Muscle of leg (tissue), 11 donors: Measurements from ENCODE around the gene SAMD15. TPM values are rescaled to one million over a fixed set of nuclear protein-coding genes. Genes with fewer than 3 reads are reported as not detected.
A peak's percentile ranks its signal among the peaks of the same experiment; 100 is the strongest.

Experiments
- DNase-seq: peaks from one replicate; pipeline ENCODE4 v3.0.0; 2013
- H3K27ac ChIP-seq: one replicate; pipeline ENCODE4 v1.5.1; 2013; ENCODE audit warnings: mild to moderate bottlenecking, low read length, control low read depth
- H3K27me3 ChIP-seq: one replicate; pipeline ENCODE4 v1.6.1; 2013; ENCODE audit warnings: low read length; ENCODE audit not compliant: control insufficient read depth, insufficient read depth
- H3K36me3 ChIP-seq: one replicate; pipeline ENCODE4 v1.6.1; 2013; ENCODE audit warnings: low read length; ENCODE audit not compliant: control insufficient read depth, insufficient read depth
- H3K4me1 ChIP-seq: one replicate; pipeline ENCODE4 v1.6.1; 2013; ENCODE audit warnings: low read length; ENCODE audit not compliant: control insufficient read depth, insufficient read depth
- H3K4me3 ChIP-seq: one replicate; pipeline ENCODE4 v1.5.1; 2013; ENCODE audit warnings: low read length, control low read depth
- H3K9me3 ChIP-seq: replicated peaks from 2 replicates; pipeline ENCODE4 v1.6.1; 2013; ENCODE audit warnings: low read depth, low read length; ENCODE audit not compliant: control insufficient read depth
- WGBS: methylation state at CpG from one replicate; pipeline ENCODE4 v1.1.5; 2013; ENCODE audit warnings: missing lambda C conversion rate; ENCODE audit not compliant: insufficient coverage; 5-methylcytosine and 5-hydroxymethylcytosine counted together
- polyA plus RNA-seq, 8 donors: library from polyadenylated mRNA; unstranded; fragments of 120-200 nt; gene quantifications; one replicate each; pipeline versions ENCODE4 v1.2.1 to v1.2.3, GENCODE V29; 2013; ENCODE audit warnings: inconsistent platforms in 1 of 8, low replicate concordance in 1 of 8; ENCODE audit not compliant: insufficient read length in 8 of 8, insufficient read depth in 1 of 8
- total RNA-seq: library from RNA; stranded (reverse); fragments of 120-200 nt; gene quantifications from one replicate; pipeline ENCODE4 v1.2.4, GENCODE V29; 2013

The SAMD15 gene
- total and polyA plus RNA-seq, 9 donors, result 0.17 to 1.1 (median 0.41) TPM

DNA sequence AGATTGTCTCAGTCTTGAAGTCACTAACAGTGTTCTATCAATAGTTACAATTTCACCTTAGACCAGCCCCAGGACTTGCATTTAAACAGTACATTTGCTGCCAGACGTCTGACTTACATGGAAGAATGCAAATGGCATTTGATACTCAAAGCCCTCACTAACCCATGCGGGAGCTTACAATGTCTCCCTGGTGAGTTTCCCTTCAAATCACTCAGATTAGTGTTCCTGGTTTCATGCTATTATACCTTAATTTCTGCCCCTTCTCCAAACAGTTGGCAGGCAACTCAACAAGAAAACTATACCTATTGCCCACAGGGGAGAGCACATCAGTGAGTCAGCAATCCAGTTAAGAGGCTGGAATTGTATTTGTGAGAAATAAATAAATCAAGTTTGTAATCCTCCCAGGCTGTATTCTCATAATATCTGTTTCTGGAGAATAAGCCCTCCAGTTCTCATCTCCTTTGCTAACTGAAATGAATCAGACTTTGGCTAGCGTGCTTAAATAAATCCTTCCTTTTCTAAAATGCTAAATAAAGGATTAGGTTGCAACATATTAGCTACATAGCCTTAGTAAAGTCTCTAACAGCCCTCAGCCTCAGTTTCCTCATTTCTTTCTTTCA is 32.7 kb upstream of the SAMD15 start:
- H3K4me1 ChIP-seq, result peaks cover 7% of the 10 kb centered on the region
- DNase-seq, result no peak
- WGBS, result 10% methylated on average over 2 of the region's 3 CpGs
- H3K27ac ChIP-seq, result no peak overlapping the region
- no peak overlapping the region for H3K4me3 ChIP-seq
- no peaks in the 10 kb centered on the region for H3K9me3 ChIP-seq
- peaks cover 24% of the 10 kb centered on the region for H3K36me3 ChIP-seq
- no peaks in the 10 kb centered on the region for H3K27me3 ChIP-seq

DNA sequence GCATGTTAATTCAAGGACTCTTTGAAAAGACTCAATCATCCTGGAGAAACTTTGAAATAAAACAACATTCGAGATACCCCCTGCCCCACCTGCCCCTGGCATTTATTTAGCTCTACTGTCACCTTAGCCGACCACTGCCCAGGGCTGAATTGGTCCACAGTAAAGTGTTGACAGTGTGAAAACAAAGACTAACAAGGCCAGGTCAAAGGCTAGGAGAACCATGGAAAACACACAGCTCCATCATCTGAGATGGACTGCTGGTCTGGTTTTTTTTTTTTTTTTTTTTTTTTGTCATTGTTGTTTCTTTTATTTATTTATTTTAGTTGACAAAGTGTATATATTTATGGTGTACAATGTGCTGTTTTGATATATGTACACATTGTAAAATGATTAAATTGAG is 30.7 kb upstream of the SAMD15 start:
- WGBS, result 100% methylated on average over 1 of the region's 2 CpGs

DNA sequence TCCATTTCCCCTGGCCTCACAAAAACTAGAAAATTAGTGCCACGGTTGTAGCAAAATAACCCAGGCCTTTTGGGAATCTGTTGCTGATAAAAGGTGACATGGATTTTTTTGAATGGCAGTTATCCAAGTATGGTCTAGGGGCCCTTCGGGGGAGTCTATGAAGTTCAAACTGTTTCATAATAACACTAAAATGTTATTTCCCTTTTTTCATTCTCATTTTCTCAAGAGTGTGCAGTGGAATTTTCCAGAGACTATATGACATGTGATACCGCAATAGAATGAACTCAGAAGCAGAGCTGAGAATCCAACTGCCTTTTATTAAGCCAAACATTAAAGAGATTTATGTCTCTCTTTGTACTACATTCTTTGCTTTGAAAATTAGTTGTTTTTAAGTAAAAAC is 29.4 kb upstream of the SAMD15 start:
- H3K4me3 ChIP-seq, result no peak overlapping the region
- WGBS, result no CpG with 5 or more reads among the region's 3 CpGs
- peaks cover 8% of the 10 kb centered on the region for H3K36me3 ChIP-seq
- H3K4me1 ChIP-seq, result peaks cover 7% of the 10 kb centered on the region
- DNase-seq, result peak; percentile 65
- no peaks in the 10 kb centered on the region for H3K27me3 ChIP-seq
- no peak overlapping the region for H3K27ac ChIP-seq
- H3K9me3 ChIP-seq, result no peaks in the 10 kb centered on the region

More for the DNA sequence above, 30.7 kb upstream of the SAMD15 start:
- peaks cover 7% of the 10 kb centered on the region for H3K4me1 ChIP-seq
- H3K27ac ChIP-seq, result no peak overlapping the region
- H3K9me3 ChIP-seq, result no peaks in the 10 kb centered on the region
- peaks cover 10% of the 10 kb centered on the region for H3K36me3 ChIP-seq
- DNase-seq, result no peak
- H3K27me3 ChIP-seq, result no peaks in the 10 kb centered on the region
- no peak overlapping the region for H3K4me3 ChIP-seq

DNA sequence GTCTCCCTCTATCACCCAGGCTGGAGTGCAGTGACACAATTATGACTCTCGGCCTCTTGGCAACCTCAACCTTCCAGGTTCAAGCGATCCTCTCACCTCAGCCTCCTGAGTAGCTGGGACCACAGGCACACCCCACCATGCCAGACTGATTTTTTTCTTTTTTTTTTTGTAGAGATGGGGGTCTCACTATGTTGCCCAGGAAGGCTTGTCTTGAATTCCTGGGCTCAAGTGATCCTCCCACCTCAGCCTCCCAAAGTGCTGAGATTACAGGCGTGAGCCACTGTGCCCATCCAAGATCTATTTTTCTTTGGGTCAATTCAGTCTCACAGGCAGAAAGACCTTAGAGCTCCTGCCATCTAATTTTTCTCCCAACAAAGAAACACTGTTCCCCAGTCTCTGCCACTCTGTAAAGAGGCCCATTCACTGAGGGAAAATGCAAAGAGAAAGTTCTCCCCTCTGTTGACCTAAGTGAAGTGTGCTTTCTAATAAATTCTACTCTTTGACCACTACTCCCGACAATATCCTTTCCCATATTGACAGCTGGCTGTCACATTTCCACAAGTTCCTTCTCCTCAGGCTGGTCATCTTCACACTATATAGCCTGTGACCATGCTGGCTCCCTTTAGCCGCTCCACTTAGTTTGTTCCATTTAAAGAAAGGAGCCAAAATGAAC is 23.6 kb upstream of the SAMD15 start:
- WGBS, result 85% methylated on average over 4 of the region's 5 CpGs
- Histone ChIP-seq H3K27me3 (no peaks in the 10 kb centered on the region), H3K27ac (no peak overlapping the region), H3K4me1 (no peaks in the 10 kb centered on the region), H3K9me3 (no peaks in the 10 kb centered on the region), H3K4me3 (no peak overlapping the region), H3K36me3 (peaks cover 2% of the 10 kb centered on the region)
- no peak for DNase-seq

DNA sequence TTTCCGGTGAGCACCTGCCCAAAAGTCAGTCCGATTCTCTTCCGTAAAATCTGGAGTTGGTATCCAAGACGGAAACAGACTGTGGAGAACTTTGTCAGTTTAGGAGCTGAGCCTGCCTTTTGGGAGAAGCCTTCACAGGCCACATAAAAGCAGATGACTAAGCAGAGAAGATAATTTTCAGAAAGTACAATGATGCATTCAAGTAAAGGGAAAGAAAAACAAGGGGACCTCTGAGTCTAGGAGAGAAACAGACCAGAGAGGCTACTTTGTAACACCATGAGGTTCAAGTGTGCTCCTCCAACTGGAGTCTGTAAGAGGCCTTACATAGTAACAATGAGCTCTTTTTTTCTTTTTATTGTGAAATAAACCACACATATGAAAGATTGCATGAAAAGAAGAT is 21.4 kb upstream of the SAMD15 start:
- DNase-seq, result no peak
- Histone ChIP-seq H3K27me3 (no peaks in the 10 kb centered on the region), H3K27ac (no peak overlapping the region), H3K9me3 (no peaks in the 10 kb centered on the region), H3K36me3 (no peaks in the 10 kb centered on the region), H3K4me1 (no peaks in the 10 kb centered on the region), H3K4me3 (no peak overlapping the region)
- WGBS, result 100% methylated on average over 4 of the region's 4 CpGs

DNA sequence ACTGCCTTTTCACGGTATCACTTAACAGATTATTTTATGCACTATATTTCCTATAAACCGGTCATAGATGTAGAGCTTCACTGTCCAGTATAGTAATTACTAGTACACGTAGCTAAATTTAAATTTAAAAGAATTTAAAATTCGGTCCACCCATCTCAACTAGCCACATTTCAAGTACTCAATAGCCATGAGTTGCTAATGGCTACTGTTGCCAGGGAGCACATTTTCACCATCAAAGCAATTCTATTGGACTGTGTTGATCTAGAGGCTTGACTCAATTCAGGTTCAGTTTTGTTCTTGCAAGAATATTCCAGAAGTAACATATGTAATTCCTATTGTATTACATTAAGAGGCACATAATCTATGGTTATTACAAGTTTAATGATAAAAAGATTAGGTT is 20.3 kb upstream of the SAMD15 start:
- Histone ChIP-seq H3K9me3 (no peaks in the 10 kb centered on the region), H3K4me1 (no peaks in the 10 kb centered on the region), H3K36me3 (no peaks in the 10 kb centered on the region), H3K27me3 (no peaks in the 10 kb centered on the region), H3K27ac (no peak overlapping the region), H3K4me3 (no peak overlapping the region)
- no peak for DNase-seq
- no CpG with 5 or more reads among the region's 4 CpGs for whole genome bisulfite sequencing

DNA sequence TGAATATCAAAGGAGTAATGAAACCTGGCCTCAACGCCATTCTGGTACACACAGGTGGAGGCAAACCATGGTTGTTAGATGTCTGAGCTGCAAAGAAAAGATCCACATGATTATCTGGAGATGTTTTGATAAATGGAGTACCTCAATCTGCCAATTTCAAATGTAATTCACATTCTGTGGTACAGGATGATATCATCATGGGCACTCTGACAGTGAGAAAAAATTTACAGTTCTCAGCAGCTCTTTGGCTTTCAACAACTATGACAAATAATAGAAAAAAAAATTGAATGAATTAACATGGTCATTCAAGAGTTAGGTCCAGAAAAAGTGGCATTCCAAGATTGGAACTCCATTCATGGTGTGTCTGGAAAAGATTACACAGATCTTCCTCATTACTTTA is 17.6 kb upstream of the SAMD15 start:
- WGBS, result no CpG with 5 or more reads among the region's 1 CpG
- Histone ChIP-seq H3K36me3 (no peaks in the 10 kb centered on the region), H3K4me1 (no peaks in the 10 kb centered on the region), H3K9me3 (no peaks in the 10 kb centered on the region), H3K4me3 (no peak overlapping the region), H3K27ac (no peak overlapping the region), H3K27me3 (no peaks in the 10 kb centered on the region)
- no peak for DNase-seq

DNA sequence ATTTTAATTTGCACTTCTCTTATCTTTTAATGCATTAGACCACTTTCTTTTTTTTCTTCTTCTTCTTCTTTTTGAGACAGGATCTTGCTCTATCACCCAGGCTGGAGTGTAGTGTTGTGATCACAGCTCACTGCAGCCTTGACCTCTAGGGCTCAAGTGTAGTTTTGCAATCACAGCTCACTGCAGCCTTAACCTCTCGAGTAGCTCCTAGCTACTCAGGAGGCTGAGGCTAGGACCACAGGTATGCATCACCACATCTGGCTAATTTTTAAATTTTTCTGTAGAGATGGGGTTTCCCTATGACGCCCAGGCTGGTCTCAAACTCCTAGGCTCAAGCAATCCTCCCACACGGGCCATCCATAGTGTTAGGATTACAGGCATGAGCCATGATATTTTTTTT is 13.0 kb upstream of the SAMD15 start:
- H3K9me3 ChIP-seq, result no peaks in the 10 kb centered on the region
- WGBS, result no CpG with 5 or more reads among the region's 3 CpGs
- H3K27me3 ChIP-seq, result no peaks in the 10 kb centered on the region
- DNase-seq, result no peak
- H3K4me1 ChIP-seq, result no peaks in the 10 kb centered on the region
- H3K4me3 ChIP-seq, result no peak overlapping the region
- no peak overlapping the region for H3K27ac ChIP-seq
- no peaks in the 10 kb centered on the region for H3K36me3 ChIP-seq

DNA sequence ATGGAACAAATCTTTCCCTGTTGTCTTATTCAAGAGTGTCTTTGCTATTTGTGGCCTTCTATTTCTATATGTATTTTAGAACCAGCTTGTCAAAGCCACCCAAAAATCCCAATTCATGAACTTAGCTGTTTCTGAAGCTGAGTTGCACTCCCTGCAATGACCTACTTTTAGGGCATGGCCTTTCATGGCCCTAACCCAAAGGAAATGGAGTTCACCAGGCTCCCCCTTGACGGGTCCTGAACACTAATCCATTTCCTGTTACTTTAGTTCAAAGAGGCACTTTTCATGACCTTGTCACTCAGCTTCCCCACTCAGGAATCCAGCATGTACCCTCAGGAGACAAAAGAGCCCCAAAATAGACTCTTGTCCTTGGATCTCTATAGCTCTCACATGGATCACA is 7.9 kb upstream of the SAMD15 start:
- Histone ChIP-seq H3K9me3 (no peaks in the 10 kb centered on the region), H3K4me3 (no peak overlapping the region), H3K4me1 (no peaks in the 10 kb centered on the region), H3K27me3 (no peaks in the 10 kb centered on the region), H3K36me3 (no peaks in the 10 kb centered on the region), H3K27ac (no peak overlapping the region)
- no peak for DNase-seq
- 45% methylated on average over 1 of the region's 1 CpG for WGBS

DNA sequence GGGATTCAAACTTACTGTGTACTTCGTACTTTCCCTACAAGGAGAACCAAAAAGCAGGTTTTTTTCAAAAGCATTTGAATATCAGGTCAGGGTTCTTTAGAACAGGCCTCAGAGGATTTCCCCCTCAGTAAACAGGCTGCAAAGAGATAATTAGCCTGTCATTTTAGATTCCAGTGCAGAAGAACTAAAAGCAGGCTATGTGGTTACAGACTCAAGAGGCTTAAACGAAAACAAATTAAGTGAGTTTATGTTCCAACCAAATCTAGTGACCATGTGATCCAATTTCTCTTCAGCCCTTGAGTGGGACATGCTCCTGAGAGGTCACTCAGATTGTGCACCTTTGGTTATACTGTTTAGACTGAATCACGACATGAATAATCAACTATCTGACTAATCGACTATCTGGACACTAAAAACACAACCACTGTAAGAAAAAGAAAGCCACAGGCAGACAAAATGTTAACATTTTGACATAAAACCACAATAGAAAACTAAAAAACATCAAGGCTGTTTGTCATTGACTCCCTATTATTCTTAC is 4.8 kb upstream of the SAMD15 start:
- Histone ChIP-seq H3K4me1 (peaks cover 9% of the 10 kb centered on the region), H3K27ac (no peak overlapping the region), H3K4me3 (no peak overlapping the region), H3K27me3 (no peaks in the 10 kb centered on the region), H3K36me3 (no peaks in the 10 kb centered on the region), H3K9me3 (no peaks in the 10 kb centered on the region)
- no peak for DNase-seq
- no CpG with 5 or more reads among the region's 4 CpGs for WGBS
